Calu3 (cell line): Measurements from ENCODE around the gene SPEF1. TPM values are rescaled to one million over a fixed set of nuclear protein-coding genes. Genes with fewer than 3 reads are reported as not detected.

Experiments used
- BruUV-seq: library from RNA; stranded (reverse); fragments of 400-500 nt; replicated peaks from 2 replicates; lab custom pipeline; 2021; lab: Mats Ljungman, UMichigan
- CTCF ChIA-PET: fragments of 300-600 bp; sonication (Branson Sonifier 250); formaldehyde crosslinking; loops from one replicate; lab custom pipeline; 2022; ENCODE audit warnings: antibody characterized with exemption; lab: Charles Lee
- DNase-seq: peaks from one replicate; pipeline ENCODE4 v3.0.0; 2022
- H3K27ac Mint-ChIP-seq: one replicate; pipeline ENCODE4 v1.8.0; 2022; ENCODE audit warnings: mixed read lengths; ENCODE audit not compliant: unreplicated experiment
- H3K27me3 Mint-ChIP-seq: one replicate; pipeline ENCODE4 v1.8.0; 2022; ENCODE audit warnings: mixed read lengths; ENCODE audit not compliant: unreplicated experiment
- H3K36me3 Mint-ChIP-seq: one replicate; pipeline ENCODE4 v1.8.0; 2022; ENCODE audit warnings: mild to moderate bottlenecking, moderate library complexity, mixed read lengths; ENCODE audit not compliant: insufficient read depth, unreplicated experiment
- H3K4me1 Mint-ChIP-seq: one replicate; pipeline ENCODE4 v1.8.0; 2022; ENCODE audit warnings: mild to moderate bottlenecking, low read depth, mixed read lengths; ENCODE audit not compliant: unreplicated experiment
- H3K4me3 Mint-ChIP-seq: one replicate; pipeline ENCODE4 v1.8.0; 2022; ENCODE audit warnings: mild to moderate bottlenecking, low read depth, moderate library complexity, mixed read lengths; ENCODE audit not compliant: unreplicated experiment
- H3K9me3 Mint-ChIP-seq: one replicate; pipeline ENCODE4 v1.8.0; 2022; ENCODE audit warnings: low read depth, mixed read lengths; ENCODE audit not compliant: unreplicated experiment
- CTCF ChIP-seq: fragments of 200-600 bp; IDR thresholded peaks from one replicate; pipeline ENCODE4 v1.8.0; 2022; ENCODE audit warnings: antibody characterized with exemption; ENCODE audit not compliant: unreplicated experiment
- intact Hi-C: fragments of 100-400 bp; cut with micrococcal nuclease; formaldehyde crosslinking; loops from one replicate; pipeline ENCODE4 v1.10.0; 2022; ENCODE audit not compliant: unreplicated experiment
- total RNA-seq: library from RNA; stranded (reverse); gene quantifications from 2 replicates; pipeline ENCODE4 v1.2.3, GENCODE V29; 2022

SPEF1 gene
- total RNA-seq, 1 experiment from 2014 or later, result 0.28 TPM

- BruUV-seq, result no TSS peak
- no peaks in the 10 kb centered on the region for H3K9me3 Mint-ChIP-seq
- CTCF ChIA-PET, result no interaction called here
- no peaks in the 10 kb centered on the region for H3K27me3 Mint-ChIP-seq
- H3K4me1 Mint-ChIP-seq, result peaks cover 25% of the 10 kb centered on the region
- DNase-seq, result no peak
- peaks cover 68% of the 10 kb centered on the region for H3K36me3 Mint-ChIP-seq
- H3K27ac Mint-ChIP-seq, result no peak overlapping the region
- TF ChIP-seq CTCF, result no peak
- intact Hi-C loops, result no loop called here
- no peak overlapping the region for H3K4me3 Mint-ChIP-seq
Measured at GRCh38 chr20:3802524-3803239, 21.4 kb upstream of the SPEF1 start.

DNA sequence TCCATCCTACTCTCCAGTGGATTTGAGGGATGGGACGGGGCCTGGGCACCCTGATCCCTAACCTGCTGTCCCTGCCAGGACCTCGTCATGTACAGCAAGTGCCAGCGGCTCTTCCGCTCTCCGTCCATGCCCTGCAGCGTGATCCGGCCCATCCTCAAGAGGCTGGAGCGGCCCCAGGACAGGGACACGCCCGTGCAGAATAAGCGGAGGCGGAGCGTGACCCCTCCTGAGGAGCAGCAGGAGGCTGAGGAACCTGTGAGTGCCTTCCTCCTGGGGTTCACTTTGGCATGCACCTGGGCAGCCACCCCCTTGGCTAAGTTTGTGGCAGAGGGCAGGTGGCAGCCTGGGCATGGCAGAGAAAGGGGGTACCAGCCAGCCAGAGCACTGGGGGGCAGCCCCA lies 20.6 kb upstream of the SPEF1 start:
- Mint-ChIP-seq H3K4me3 (no peak overlapping the region), H3K4me1 (peaks cover 29% of the 10 kb centered on the region), H3K36me3 (peaks cover 71% of the 10 kb centered on the region), H3K9me3 (no peaks in the 10 kb centered on the region), H3K27me3 (no peaks in the 10 kb centered on the region), H3K27ac (no peak overlapping the region)
- TF ChIP-seq CTCF, result no peak
- intact Hi-C loops, result no loop called here
- CTCF ChIA-PET, result no interaction called here
- DNase-seq, result no peak
- no TSS peak for BruUV-seq

DNA sequence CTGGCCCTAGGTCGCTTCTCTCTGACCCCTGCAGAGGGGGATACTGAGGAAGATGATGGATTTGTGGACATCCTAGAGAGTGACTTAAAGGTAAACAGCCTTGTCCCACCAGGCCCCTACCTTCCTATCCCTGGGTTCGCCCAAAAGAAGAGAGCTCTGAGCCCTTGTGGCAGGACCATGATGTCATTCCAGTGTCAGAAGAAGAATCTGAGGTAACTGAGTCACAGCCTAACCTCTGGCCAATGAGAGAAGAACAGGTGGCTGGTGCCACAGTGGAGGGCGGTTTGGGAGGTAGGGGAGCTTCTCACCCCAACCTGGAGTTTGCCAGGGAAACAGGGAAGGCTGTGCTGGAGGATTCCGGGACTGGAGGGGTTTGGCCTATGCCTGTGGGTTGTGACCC lies 20.1 kb upstream of the SPEF1 start:
- Mint-ChIP-seq H3K4me3 (no peak overlapping the region), H3K27ac (no peak overlapping the region), H3K9me3 (no peaks in the 10 kb centered on the region), H3K27me3 (no peaks in the 10 kb centered on the region), H3K4me1 (peaks cover 29% of the 10 kb centered on the region), H3K36me3 (peaks cover 71% of the 10 kb centered on the region)
- intact Hi-C loops, result no loop called here
- BruUV-seq, result no TSS peak
- CTCF ChIA-PET, result no interaction called here
- no peak for TF ChIP-seq CTCF
- DNase-seq, result no peak

DNA sequence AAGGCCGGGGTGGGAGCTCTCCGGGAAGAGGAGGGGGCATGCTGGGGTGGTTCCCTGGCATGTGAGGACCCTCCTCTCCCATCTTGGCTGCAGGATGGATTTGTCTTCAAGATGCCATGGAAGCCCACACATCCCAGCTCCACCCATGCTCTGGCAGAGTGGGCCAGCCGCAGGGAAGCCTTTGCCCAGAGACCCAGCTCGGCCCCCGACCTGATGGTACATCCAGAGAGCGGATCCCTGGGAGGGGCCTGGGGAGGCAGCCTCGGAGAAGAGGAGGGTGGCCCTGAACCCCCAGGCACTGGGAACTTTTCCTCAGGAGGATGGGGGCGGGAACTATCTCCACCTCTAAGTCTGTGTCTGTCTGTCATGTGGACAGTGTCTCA lies 19.6 kb upstream of the SPEF1 start:
- no peaks in the 10 kb centered on the region for H3K9me3 Mint-ChIP-seq
- peaks cover 71% of the 10 kb centered on the region for H3K36me3 Mint-ChIP-seq
- intact Hi-C loops, result no loop called here
- CTCF ChIA-PET, result no interaction called here
- no peak overlapping the region for H3K4me3 Mint-ChIP-seq
- DNase-seq, result no peak
- no peaks in the 10 kb centered on the region for H3K27me3 Mint-ChIP-seq
- H3K27ac Mint-ChIP-seq, result no peak overlapping the region
- peaks cover 25% of the 10 kb centered on the region for H3K4me1 Mint-ChIP-seq
- no peak for TF ChIP-seq CTCF
- BruUV-seq, result no TSS peak
